ENCODE results near the gene LRP2. TPM values are rescaled to one million over a fixed set of nuclear protein-coding genes. Genes with fewer than 3 reads are reported as not detected.

The LRP2 gene
- polyA plus RNA-seq, 2 of the 4 experiments (the other 2 are of a cell fraction), result 0.04 TPM; not detected in 1

GRCh38 chr2:169344736-169345485 is 17.4 kb downstream of the LRP2 start:
- 62% methylated on average over 5 of the region's 5 CpGs for WGBS (ENCODE audit: missing lambda C conversion rate)
- no peak for FAIRE-seq
- ChIA-PET POLR2A (no interaction called here), CTCF (no interaction called here)
- Histone ChIP-seq H3K4me2 (no peak overlapping the region), H3K9me3 (no peaks in the 10 kb centered on the region), H3K4me1 (no peaks in the 10 kb centered on the region), H3K27ac (no peak overlapping the region), H3K4me3 (no peak overlapping the region)
- no peak for DNase-seq (ENCODE audit: low read depth in 1 of 2, low spot score in 1 of 2)
- TF ChIP-seq POLR2AphosphoS2 (conservative IDR thresholded peaks at IDR 0.05; ENCODE audit: low read length), result no peak
- TF ChIP-seq ELK1 (IDR thresholded peaks at IDR 0.05; ENCODE audit: low read depth, low read length), result no peak
- TF ChIP-seq HOXA7 (CRISPR knock-in tag; IDR thresholded peaks at IDR 0.05), result no peak
- no peak for TF ChIP-seq HEYL (CRISPR knock-in tag; IDR thresholded peaks at IDR 0.05)
- no peak for TF ChIP-seq CTCF (IDR thresholded peaks at IDR 0.05)
- TF ChIP-seq POLR2A (IDR thresholded peaks at IDR 0.05; ENCODE audit: low read length), result no peak
- TF ChIP-seq CBX8 (IDR thresholded peaks at IDR 0.05), result no peak
- TF ChIP-seq EP300 (IDR thresholded peaks at IDR 0.05), result no peak
- TF ChIP-seq ESRRA (IDR thresholded peaks at IDR 0.05; ENCODE audit: borderline replicate concordance, low read length), result no peak
- no peak for TF ChIP-seq PHF8 (IDR thresholded peaks at IDR 0.05; ENCODE audit: borderline replicate concordance, low read depth)
- TF ChIP-seq HMGXB4 (CRISPR knock-in tag; IDR thresholded peaks at IDR 0.05; ENCODE audit: borderline replicate concordance), result no peak
- no peak for TF ChIP-seq ZC3H11A (IDR thresholded peaks at IDR 0.05)
- no peak for TF ChIP-seq RFX5 (IDR thresholded peaks at IDR 0.05)
- TF ChIP-seq MAFK (IDR thresholded peaks at IDR 0.05; ENCODE audit: partially characterized antibody), result no peak
- no peak for TF ChIP-seq ZNF302 (CRISPR knock-in tag; IDR thresholded peaks at IDR 0.05)
- no peak for TF ChIP-seq EHMT2 (IDR thresholded peaks at IDR 0.05; ENCODE audit: low read depth)
- TF ChIP-seq HES2 (IDR thresholded peaks at IDR 0.05), result no peak
- no peak for ATAC-seq

- FAIRE-seq, result no peak
- ATAC-seq, result no peak
- ChIA-PET CTCF (no interaction called here), POLR2A (no interaction called here)
- Histone ChIP-seq H3K4me3 (no peak overlapping the region), H3K27ac (no peak overlapping the region), H3K4me1 (no peaks in the 10 kb centered on the region), H3K9me3 (no peaks in the 10 kb centered on the region), H3K4me2 (no peak overlapping the region)
- TF ChIP-seq POLR2A (IDR thresholded peaks at IDR 0.05; ENCODE audit: low read length), result no peak
- no peak for TF ChIP-seq MAFK (IDR thresholded peaks at IDR 0.05; ENCODE audit: partially characterized antibody)
- TF ChIP-seq CBX2 (IDR thresholded peaks at IDR 0.05; ENCODE audit: borderline replicate concordance, low read depth), result no peak
- no peak for DNase-seq (ENCODE audit: low read depth in 1 of 2, low spot score in 1 of 2)
Measured at GRCh38 chr2:169343202-169343601, 19.1 kb downstream of the LRP2 start.

- FAIRE-seq (no peak), ATAC-seq (no peak), DNase-seq (ENCODE audit: low read depth in 1 of 2, low spot score in 1 of 2) (no peak)
- no peak for TF ChIP-seq CEBPB (IDR thresholded peaks at IDR 0.05)
- Histone ChIP-seq H3K27ac (no peak overlapping the region), H3K4me1 (no peaks in the 10 kb centered on the region), H3K4me2 (no peak overlapping the region), H3K4me3 (no peak overlapping the region), H3K9me3 (no peaks in the 10 kb centered on the region)
- ChIA-PET POLR2A (no interaction called here), CTCF (no interaction called here)
- 1% methylated on average over 2 of the region's 2 CpGs for WGBS (ENCODE audit: missing lambda C conversion rate)
Measured at GRCh38 chr2:169339657-169340056, 22.7 kb downstream of the LRP2 start.
